Neural progenitor cell (in vitro differentiated cells): Measurements from ENCODE around the gene NLRP9. TPM values are rescaled to one million over a fixed set of nuclear protein-coding genes. Genes with fewer than 3 reads are reported as not detected.

ENCODE experiments used
- DNase-seq: peaks from one replicate; pipeline ENCODE4 v3.0.0-alpha.2; 2016; ENCODE audit warnings: low spot score
- H2AFZ ChIP-seq: fragments of 200-600 bp; sonication (generic); replicated peaks from 2 replicates; pipeline ENCODE4 v1.6.1; 2016; ENCODE audit warnings: antibody characterized with exemption
- H3F3A ChIP-seq: fragments of 200-600 bp; sonication (generic); 2 replicates; pipeline ENCODE4 v1.6.1; 2016; ENCODE audit warnings: antibody characterized with exemption, low read depth
- H3K27ac ChIP-seq: fragments of 200-600 bp; sonication (generic); 2 replicates; pipeline ENCODE4 v1.5.1; 2016; ENCODE audit warnings: mild to moderate bottlenecking
- H3K27me3 ChIP-seq: fragments of 200-600 bp; sonication (generic); 2 replicates; pipeline ENCODE4 v1.6.1; 2016; ENCODE audit warnings: mild to moderate bottlenecking, moderate library complexity
- H3K36me3 ChIP-seq: fragments of 200-600 bp; sonication (generic); 2 replicates; pipeline ENCODE4 v1.5.1; 2016
- H3K4me1 ChIP-seq: fragments of 200-600 bp; sonication (generic); 2 replicates; pipeline ENCODE4 v1.6.1; 2016; ENCODE audit warnings: mixed run types
- H3K4me2 ChIP-seq: fragments of 200-600 bp; sonication (generic); 2 replicates; pipeline ENCODE4 v1.6.1; 2016
- H3K4me3 ChIP-seq: fragments of 200-600 bp; sonication (generic); 2 replicates; pipeline ENCODE4 v1.5.1; 2016
- H3K79me2 ChIP-seq: fragments of 200-600 bp; sonication (generic); 2 replicates; pipeline ENCODE4 v1.6.1; 2016; ENCODE audit warnings: low read depth
- H3K9ac ChIP-seq: fragments of 200-600 bp; sonication (generic); 2 replicates; pipeline ENCODE4 v1.6.1; 2016
- H3K9me3 ChIP-seq: fragments of 200-600 bp; sonication (generic); 2 replicates; pipeline ENCODE4 v1.5.1; 2016; ENCODE audit warnings: low read depth
- H4K20me1 ChIP-seq: fragments of 200-600 bp; sonication (generic); 2 replicates; pipeline ENCODE4 v1.6.1; 2016; ENCODE audit warnings: low read depth
- H3K27ac Mint-ChIP-seq: 3 replicates; pipeline ENCODE4 v1.8.0; 2021; ENCODE audit warnings: mixed read lengths
- H3K27me3 Mint-ChIP-seq: 2 replicates; pipeline ENCODE4 v1.8.0; 2022; ENCODE audit warnings: low read depth, mild to moderate bottlenecking, inconsistent platforms, moderate library complexity, mixed read lengths; ENCODE audit not compliant: insufficient read depth
- H3K36me3 Mint-ChIP-seq: 3 replicates; pipeline ENCODE4 v1.8.0; 2021; ENCODE audit warnings: mixed read lengths
- H3K4me1 Mint-ChIP-seq: 3 replicates; pipeline ENCODE4 v1.8.0; 2021; ENCODE audit warnings: mixed read lengths
- H3K4me3 Mint-ChIP-seq: 3 replicates; pipeline ENCODE4 v1.8.0; 2021; ENCODE audit warnings: mild to moderate bottlenecking, moderate library complexity, mixed read lengths
- H3K9me3 Mint-ChIP-seq: 3 replicates; pipeline ENCODE4 v1.8.0; 2020; ENCODE audit warnings: mixed read lengths
- CTCF ChIP-seq: fragments of 200-600 bp; sonication (generic); IDR thresholded peaks from 2 replicates; pipeline ENCODE4 v1.5.1; 2017; ENCODE audit warnings: antibody characterized with exemption, mild to moderate bottlenecking
- EZH2 ChIP-seq: fragments of 200-600 bp; sonication (generic); IDR thresholded peaks from 2 replicates; pipeline ENCODE4 v1.6.1; 2017; ENCODE audit warnings: antibody characterized with exemption, mild to moderate bottlenecking, moderate library complexity
- EZH2phosphoT487 ChIP-seq: fragments of 200-600 bp; sonication (generic); IDR thresholded peaks from 2 replicates; pipeline ENCODE4 v1.6.1; 2017; ENCODE audit warnings: antibody characterized with exemption
- total RNA-seq: library from RNA; depleted of rRNA; stranded (reverse); fragments of >200 nt; gene quantifications from 2 replicates; pipeline ENCODE4 v1.2.3, GENCODE V29; 2015; ENCODE audit warnings: low replicate concordance

Gene NLRP9
- total RNA-seq, 1 donor from 2014 or later = not detected

GRCh38 chr19:55670280-55671053, 67.7 kb downstream of the NLRP9 start:
- Histone ChIP-seq H3K9ac (no peak overlapping the region), H3K27ac (peak overlapping the region; percentile 20), H3K79me2 (peaks cover 81% of the 10 kb centered on the region), H3K27me3 (no peaks in the 10 kb centered on the region), H3F3A (peaks cover 46% of the 10 kb centered on the region), H3K4me3 (no peak overlapping the region), H3K4me2 (no peak overlapping the region), H3K36me3 (no peaks in the 10 kb centered on the region), H3K4me1 (peaks cover 9% of the 10 kb centered on the region), H3K9me3 (no peaks in the 10 kb centered on the region), H4K20me1 (peaks cover 85% of the 10 kb centered on the region), H2AFZ (no peak overlapping the region)
- peaks cover 24% of the 10 kb centered on the region for H3K4me1 Mint-ChIP-seq
- peak; percentile 27 for DNase-seq
- peaks cover 9% of the 10 kb centered on the region for H3K27me3 Mint-ChIP-seq
- H3K36me3 Mint-ChIP-seq = peaks cover 17% of the 10 kb centered on the region
- TF ChIP-seq CTCF = no peak
- no peak for TF ChIP-seq EZH2phosphoT487
- TF ChIP-seq EZH2 = no peak
- no peaks in the 10 kb centered on the region for H3K9me3 Mint-ChIP-seq
- H3K27ac Mint-ChIP-seq = no peak overlapping the region
- peak overlapping the region; percentile 67 for H3K4me3 Mint-ChIP-seq

GRCh38 chr19:55669418-55670279, 68.6 kb downstream of the NLRP9 start:
- Mint-ChIP-seq H3K4me3 (peak overlapping the region; percentile 18), H3K9me3 (no peaks in the 10 kb centered on the region)
- H3K79me2 ChIP-seq = peaks cover 84% of the 10 kb centered on the region

More at GRCh38 chr19:55669418-55670279, 68.6 kb downstream of the NLRP9 start:
- Histone ChIP-seq H3K36me3 (no peaks in the 10 kb centered on the region), H3F3A (peaks cover 46% of the 10 kb centered on the region), H3K9ac (no peak overlapping the region), H3K9me3 (no peaks in the 10 kb centered on the region), H3K4me2 (no peak overlapping the region), H3K27ac (no peak overlapping the region), H4K20me1 (peaks cover 87% of the 10 kb centered on the region), H3K27me3 (no peaks in the 10 kb centered on the region), H3K4me3 (no peak overlapping the region), H2AFZ (no peak overlapping the region), H3K4me1 (peaks cover 9% of the 10 kb centered on the region)
- H3K27ac Mint-ChIP-seq = no peak overlapping the region
- DNase-seq = no peak
- peaks cover 16% of the 10 kb centered on the region for H3K36me3 Mint-ChIP-seq
- H3K4me1 Mint-ChIP-seq = peaks cover 23% of the 10 kb centered on the region
- H3K27me3 Mint-ChIP-seq = peaks cover 8% of the 10 kb centered on the region
- no peak for TF ChIP-seq EZH2phosphoT487
- no peak for TF ChIP-seq EZH2
- TF ChIP-seq CTCF = no peak
